ENCODE results near the gene DNAJB7.

DNAJB7 gene

GRCh38 chr22:40819599-40820140 is 42.2 kb downstream of the DNAJB7 start:
- TF ChIP-seq POLR2A (IDR thresholded peaks at IDR 0.05; ENCODE audit: low read length) (peak; percentile 56), GATA1 (IDR thresholded peaks at IDR 0.05; ENCODE audit: low read depth, low read length) (no peak)
- peak in 1 of 2 experiments; percentile 57 for DNase-seq

GRCh38 chr22:40818747-40819598 is 42.9 kb downstream of the DNAJB7 start, which contains the start of gene SLC25A17:
Gene SLC25A17 (minus strand): TSS chr22:40819346. CDS start chr22:40819248, 98 bp downstream.
- peak; percentile 92 to 94 for DNase-seq
- TF ChIP-seq POLR2A (IDR thresholded peaks at IDR 0.05; ENCODE audit: low read length), result peak; percentile 68
- no peak for TF ChIP-seq GATA1 (IDR thresholded peaks at IDR 0.05; ENCODE audit: low read depth, low read length)

DNA sequence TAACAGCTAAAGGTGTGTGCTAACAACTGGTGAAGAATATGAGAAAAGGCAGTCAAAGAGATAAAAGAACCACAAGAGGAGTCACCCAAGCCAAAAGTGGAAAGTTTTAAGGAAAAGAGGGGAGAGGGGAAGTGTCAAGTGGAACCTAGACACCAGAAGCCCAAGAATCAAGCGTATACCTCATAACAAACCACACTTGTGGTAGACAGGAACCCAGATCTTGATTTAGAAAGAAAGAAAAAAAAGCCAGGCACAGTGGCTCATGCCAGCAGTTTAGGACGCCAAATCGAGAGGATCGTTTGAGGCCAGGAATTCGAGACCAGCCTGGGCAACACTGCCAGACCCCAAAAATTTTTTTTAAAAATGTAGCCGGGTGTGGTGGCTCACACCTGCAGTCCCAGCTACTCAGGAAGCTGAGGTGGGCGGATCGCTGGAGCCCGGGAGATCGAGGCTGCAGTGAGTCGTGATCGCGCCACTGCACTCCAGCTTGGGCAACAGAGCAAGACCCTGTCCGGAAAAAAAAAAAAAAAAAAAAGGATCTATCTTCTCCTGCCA is 43.6 kb downstream of the DNAJB7 start:
- DNase-seq, result peak in 1 of 2 experiments; percentile 47
- TF ChIP-seq GATA1 (IDR thresholded peaks at IDR 0.05; ENCODE audit: low read depth, low read length) (no peak), POLR2A (IDR thresholded peaks at IDR 0.05; ENCODE audit: low read length) (no peak)

DNA sequence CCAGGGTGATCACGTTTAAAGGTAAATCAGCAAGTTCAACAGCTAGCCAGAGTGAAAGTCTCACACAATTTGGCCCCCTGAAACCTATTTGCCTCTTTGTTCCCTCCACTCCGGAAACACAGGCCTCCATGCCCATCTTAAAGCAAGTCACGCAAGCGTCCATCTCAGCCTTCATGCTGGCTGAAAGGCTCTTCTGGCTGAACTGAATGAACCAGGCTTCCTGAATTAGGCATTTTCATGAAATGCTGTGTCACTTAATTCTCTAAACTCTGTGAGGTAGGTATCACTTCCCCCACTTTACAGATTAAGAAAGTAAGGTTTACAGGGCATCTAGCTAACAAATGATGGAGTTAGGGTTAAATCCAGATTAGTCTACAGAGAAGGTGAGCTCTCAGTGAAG is 44.2 kb downstream of the DNAJB7 start:
- TF ChIP-seq GATA1 (IDR thresholded peaks at IDR 0.05; ENCODE audit: low read depth, low read length) (no peak), POLR2A (IDR thresholded peaks at IDR 0.05; ENCODE audit: low read length) (no peak)

DNA sequence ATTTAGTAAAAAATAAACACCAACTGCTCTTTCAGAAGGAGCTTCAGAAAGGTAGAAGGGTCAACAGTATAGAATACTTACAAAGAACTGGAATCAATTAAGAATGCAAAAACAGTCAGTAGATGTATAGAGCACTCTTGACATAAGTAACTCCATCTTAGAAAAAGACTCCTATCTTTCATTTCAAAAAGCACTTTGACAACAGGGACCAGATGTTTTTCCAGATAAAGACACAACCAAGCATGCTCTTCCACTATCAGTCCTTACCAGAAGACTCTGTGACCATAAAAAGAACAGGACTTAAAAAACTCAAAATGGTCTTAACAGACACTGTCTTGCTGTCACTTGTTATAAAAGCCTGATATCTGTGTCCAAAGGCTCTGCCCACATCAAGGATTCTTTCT is 48.0 kb downstream of the DNAJB7 start:
- TF ChIP-seq GATA1 (IDR thresholded peaks at IDR 0.05; ENCODE audit: low read depth, low read length) (peak; percentile 62), POLR2A (IDR thresholded peaks at IDR 0.05; ENCODE audit: low read length) (no peak)
- DNase-seq, result peak; percentile 87 to 98

More for the DNA sequence above, 44.2 kb downstream of the DNAJB7 start:
- DNase-seq, result peak; percentile 20 to 40
